OCI-LY7 (cell line): Measurements from ENCODE around the gene FAM163B.

ENCODE experiments used
- CTCF ChIP-seq: fragments of 200-600 bp; sonication (generic); conservative IDR thresholded peaks from 2 replicates; pipeline ENCODE4 v1.5.1; 2014; ENCODE audit warnings: mild to moderate bottlenecking, antibody characterized with exemption, low read length, moderate library complexity, mixed read lengths
- EZH2phosphoT487 ChIP-seq: fragments of 200-600 bp; sonication (generic); IDR thresholded peaks from 2 replicates; pipeline ENCODE4 v1.6.1; 2018; ENCODE audit warnings: low read depth, borderline replicate concordance, mild to moderate bottlenecking, mixed run types, antibody characterized with exemption, low read length, moderate library complexity, mixed read lengths

- TF ChIP-seq CTCF = no peak
- no peak for TF ChIP-seq EZH2phosphoT487
Observed at GRCh38 chr9:133650026-133650425, 40.8 kb upstream of the FAM163B start.
